ENCODE data around the gene AQP10. TPM values are rescaled to one million over a fixed set of nuclear protein-coding genes. Genes with fewer than 3 reads are reported as not detected.

AQP10 gene
- total RNA-seq, 1 donor from 2014 or later = not detected

- Mint-ChIP-seq H3K27me3 (ENCODE audit: low read depth, unreplicated experiment) (peaks cover 27% of the 10 kb centered on the region), H3K4me3 (ENCODE audit: unreplicated experiment) (peak within 1 kb of the TSS; percentile 99), H3K4me1 (ENCODE audit: low read depth, unreplicated experiment) (peaks cover 20% of the 10 kb centered on the region), H3K27ac (ENCODE audit: unreplicated experiment) (peak within 1 kb of the TSS; percentile 99), H3K9me3 (ENCODE audit: unreplicated experiment) (no peaks in the 10 kb centered on the region), H3K36me3 (ENCODE audit: low read depth, unreplicated experiment) (peaks cover 4% of the 10 kb centered on the region)
- TF ChIP-seq EZH2 (IDR thresholded peaks at IDR 0.05; ENCODE audit: insufficient read depth, low read length) (no peak), CTCF (IDR thresholded peaks at IDR 0.05; ENCODE audit: insufficient read depth, low read depth, low read length) (peak; percentile 81)
- Histone ChIP-seq H3K9me3 (ENCODE audit: insufficient read depth, low read depth, low read length) (no peaks in the 10 kb centered on the region), H3K36me3 (ENCODE audit: insufficient read depth, low read length) (no peaks in the 10 kb centered on the region), H3K27ac (ENCODE audit: low read depth, low read length) (peak within 1 kb of the TSS; percentile 92), H3K27me3 (ENCODE audit: insufficient read depth, low read length) (peaks cover 8% of the 10 kb centered on the region), H3K9ac (ENCODE audit: low read length) (peak within 1 kb of the TSS; percentile 94), H2AFZ (ENCODE audit: low read depth, low read length) (peak within 1 kb of the TSS; percentile 78), H3K79me2 (ENCODE audit: insufficient read depth, low read length) (peaks cover 37% of the 10 kb centered on the region), H4K20me1 (ENCODE audit: insufficient read depth, low read length) (peaks cover 23% of the 10 kb centered on the region), H3K4me1 (ENCODE audit: insufficient read depth, low read length) (peaks cover 35% of the 10 kb centered on the region), H3K4me3 (ENCODE audit: insufficient read depth, low read depth, low read length) (peak within 1 kb of the TSS; percentile 93), H3K4me2 (ENCODE audit: low read length) (peak within 1 kb of the TSS; percentile 99)
- FAIRE-seq (no peak), DNase-seq (ENCODE audit: low read depth) (peak; percentile 49)
These were observed 4.0 kb downstream of the AQP10 start, which contains the start of gene ATP8B2 for GRCh38 chr1:154324669-154325582. TSS of gene ATP8B2 (plus strand) at chr1:154325525. CDS start at chr1:154328142, 2,617 bp downstream.

- FAIRE-seq = no peak
- H2AFZ ChIP-seq (ENCODE audit: low read depth, low read length) = peak overlapping the region; percentile 74
These were observed 5.0 kb downstream of the AQP10 start for GRCh38 chr1:154325583-154326545.

More at GRCh38 chr1:154325583-154326545, 5.0 kb downstream of the AQP10 start:
- Histone ChIP-seq H3K9ac (ENCODE audit: low read length) (peak overlapping the region; percentile 94), H3K27ac (ENCODE audit: low read depth, low read length) (peak overlapping the region; percentile 92), H3K4me2 (ENCODE audit: low read length) (peak overlapping the region; percentile 99), H3K27me3 (ENCODE audit: insufficient read depth, low read length) (peaks cover 6% of the 10 kb centered on the region), H4K20me1 (ENCODE audit: insufficient read depth, low read length) (peaks cover 33% of the 10 kb centered on the region), H3K4me1 (ENCODE audit: insufficient read depth, low read length) (peaks cover 37% of the 10 kb centered on the region), H3K9me3 (ENCODE audit: insufficient read depth, low read depth, low read length) (no peaks in the 10 kb centered on the region), H3K36me3 (ENCODE audit: insufficient read depth, low read length) (no peaks in the 10 kb centered on the region), H3K79me2 (ENCODE audit: insufficient read depth, low read length) (peaks cover 42% of the 10 kb centered on the region), H3K4me3 (ENCODE audit: insufficient read depth, low read depth, low read length) (peak overlapping the region; percentile 93)
- TF ChIP-seq CTCF (IDR thresholded peaks at IDR 0.05; ENCODE audit: insufficient read depth, low read depth, low read length) = peak; percentile 44
- no peak for TF ChIP-seq EZH2 (IDR thresholded peaks at IDR 0.05; ENCODE audit: insufficient read depth, low read length)
- Mint-ChIP-seq H3K27me3 (ENCODE audit: low read depth, unreplicated experiment) (peaks cover 27% of the 10 kb centered on the region), H3K4me3 (ENCODE audit: unreplicated experiment) (peak overlapping the region; percentile 99), H3K4me1 (ENCODE audit: low read depth, unreplicated experiment) (peaks cover 23% of the 10 kb centered on the region), H3K9me3 (ENCODE audit: unreplicated experiment) (no peaks in the 10 kb centered on the region), H3K27ac (ENCODE audit: unreplicated experiment) (peak overlapping the region; percentile 99), H3K36me3 (ENCODE audit: low read depth, unreplicated experiment) (peaks cover 7% of the 10 kb centered on the region)
- DNase-seq (ENCODE audit: low read depth) = peak; percentile 79

All from astrocyte (in vitro differentiated cells and primary cell).